ENCODE results near the gene IRF7. TPM values are rescaled to one million over a fixed set of nuclear protein-coding genes. Genes with fewer than 3 reads are reported as not detected.

The IRF7 gene
- polyA plus RNA-seq, 1 of the 3 experiments (the other 2 are of a cell fraction): 6.3 TPM

GRCh38 chr11:592501-592900 lies 23.2 kb downstream of the IRF7 start:
- Histone ChIP-seq H3K4me3 (ENCODE audit: low read depth in 2 of 2, low read length in 1 of 2) (no peak overlapping the region), H3K27ac (ENCODE audit: low read depth in 2 of 2, low read length in 1 of 2) (no peak overlapping the region), H3K9me3 (no peaks in the 10 kb centered on the region), H3K27me3 (ENCODE audit: insufficient read depth) (no peaks in the 10 kb centered on the region), H3F3A (replicated peaks; ENCODE audit: insufficient read depth) (peaks cover 10% of the 10 kb centered on the region), H2AFZ (ENCODE audit: low read depth) (no peak overlapping the region), H3K4me2 (no peak overlapping the region), H3K9ac (no peak overlapping the region), H3K36me3 (replicated peaks in 1 of 2; ENCODE audit: control insufficient read depth in 1 of 2, insufficient read depth in 2 of 2, low read length in 1 of 2) (peaks cover 42 to 72% of the 10 kb centered on the region in 2 experiments), H4K20me1 (ENCODE audit: insufficient read depth) (peaks cover 48% of the 10 kb centered on the region), H3K79me2 (ENCODE audit: insufficient read depth) (peaks cover 51% of the 10 kb centered on the region), H3K9me2 (no peaks in the 10 kb centered on the region), H3K4me1 (ENCODE audit: control insufficient read depth in 1 of 2, insufficient read depth in 2 of 2, low read depth in 1 of 2, low read length in 1 of 2) (no peaks in the 10 kb centered on the region)
- DNase-seq: no peak
- CTCF ChIA-PET: no interaction called here
- TF ChIP-seq USF2 (IDR thresholded peaks at IDR 0.05; ENCODE audit: borderline replicate concordance, low read depth, low read length) (no peak), MXI1 (IDR thresholded peaks at IDR 0.05; ENCODE audit: low read depth, low read length) (no peak), ELF1 (IDR thresholded peaks at IDR 0.05) (no peak), RFX5 (IDR thresholded peaks at IDR 0.05; ENCODE audit: low read length) (no peak), JUND (IDR thresholded peaks at IDR 0.05) (no peak), TEAD4 (IDR thresholded peaks at IDR 0.05; ENCODE audit: borderline replicate concordance, insufficient read depth) (no peak), POLR2AphosphoS5 (IDR thresholded peaks at IDR 0.05; ENCODE audit: low read depth, low read length) (no peak), GATA2 (CRISPR knock-in tag; IDR thresholded peaks at IDR 0.05) (no peak), MEF2A (IDR thresholded peaks at IDR 0.05; ENCODE audit: borderline replicate concordance, low read depth) (no peak), MAX (IDR thresholded peaks at IDR 0.05; ENCODE audit: low read depth) (no peak), SIN3A (IDR thresholded peaks at IDR 0.05; ENCODE audit: borderline replicate concordance, low read depth, low read length) (no peak), TAF1 (IDR thresholded peaks at IDR 0.05; ENCODE audit: borderline replicate concordance, low read depth, low read length) (no peak), TCF12 (IDR thresholded peaks at IDR 0.05) (no peak), NFIC (IDR thresholded peaks at IDR 0.05; ENCODE audit: borderline replicate concordance) (no peak), REST (IDR thresholded peaks at IDR 0.05; ENCODE audit: low read depth, low read length) (no peak), USF1 (IDR thresholded peaks at IDR 0.05; ENCODE audit: borderline replicate concordance, low read depth) (no peak), FOXJ3 (CRISPR knock-in tag; IDR thresholded peaks at IDR 0.05) (no peak), GABPA (IDR thresholded peaks at IDR 0.05; ENCODE audit: low read depth) (no peak), ZBTB33 (IDR thresholded peaks at IDR 0.05; ENCODE audit: borderline replicate concordance, low read depth) (no peak)
- POLR2A ChIA-PET: no interaction called here
- WGBS (ENCODE audit: low lambda C conversion rate): over 99% methylated on average over 21 of the region's 22 CpGs

Data from SK-N-SH (cell line).